GM19395 (cell line): Measurements from ENCODE around the gene DEGS2.

Experiments
- ATAC-seq: cut with Tn5 transposase; IDR thresholded peaks from one replicate; pipeline ENCODE4 v1.9.1; 2021; ENCODE audit warnings: mild to moderate bottlenecking, moderate library complexity; ENCODE audit not compliant: unreplicated experiment

DEGS2 gene

GRCh38 chr14:100096656-100097055 is 62.8 kb downstream of the DEGS2 start:
- ATAC-seq = no peak
